GM19099 (cell line): ENCODE measurements around the gene MEIKIN.

Experiments
- POLR2A ChIP-seq: IDR thresholded peaks from 3 replicates; pipeline ENCODE4 v1.6.1; 2011; ENCODE audit warnings: low read depth; ENCODE audit not compliant: insufficient read length; ENCODE audit errors: extremely low read depth

MEIKIN gene

GRCh38 chr5:131947445-131947844 is 2.0 kb upstream of the MEIKIN start:
- no peak for TF ChIP-seq POLR2A

GRCh38 chr5:131944702-131945550 is 537 bp downstream of the MEIKIN start:
- TF ChIP-seq POLR2A: no peak

- no peak for TF ChIP-seq POLR2A
Observed at GRCh38 chr5:131943916-131944315, 1.5 kb downstream of the MEIKIN start.

GRCh38 chr5:131942016-131942415 is 3.4 kb downstream of the MEIKIN start:
- no peak for TF ChIP-seq POLR2A

- TF ChIP-seq POLR2A: no peak
Observed at GRCh38 chr5:131939690-131940345, 5.6 kb downstream of the MEIKIN start.

- TF ChIP-seq POLR2A: no peak
Observed at GRCh38 chr5:131932235-131932634, 13.2 kb downstream of the MEIKIN start.

GRCh38 chr5:131928957-131929356 is 16.5 kb downstream of the MEIKIN start:
- TF ChIP-seq POLR2A: no peak

- TF ChIP-seq POLR2A: no peak
Observed at GRCh38 chr5:131926168-131926567, 19.3 kb downstream of the MEIKIN start.

- TF ChIP-seq POLR2A: no peak
Observed at GRCh38 chr5:131916481-131916880, 29.0 kb downstream of the MEIKIN start.

GRCh38 chr5:131914472-131914871 is 31.0 kb downstream of the MEIKIN start:
- TF ChIP-seq POLR2A: no peak

- TF ChIP-seq POLR2A: no peak
Observed at GRCh38 chr5:131913603-131914002, 31.9 kb downstream of the MEIKIN start.

- TF ChIP-seq POLR2A: no peak
Observed at GRCh38 chr5:131906668-131907067, 38.8 kb downstream of the MEIKIN start.

- TF ChIP-seq POLR2A: no peak
Observed at GRCh38 chr5:131899686-131900085, 45.8 kb downstream of the MEIKIN start.

GRCh38 chr5:131883984-131884383 is 61.5 kb downstream of the MEIKIN start:
- TF ChIP-seq POLR2A: no peak

- TF ChIP-seq POLR2A: no peak
Observed at GRCh38 chr5:131879705-131880104, 65.8 kb downstream of the MEIKIN start.

GRCh38 chr5:131877873-131878272 is 67.6 kb downstream of the MEIKIN start:
- no peak for TF ChIP-seq POLR2A
